IMR-90 (cell line): ENCODE measurements around the gene NBPF1.
"Not testable (repeated sequence)": the region's sequence is repeated elsewhere in the genome, so short reads cannot be mapped to it uniquely, and the experiment has no call there.

Experiments used
- BHLHE40 ChIP-seq: fragments of 150-350 bp; IDR thresholded peaks from 2 replicates; pipeline ENCODE4 v1.6.1; 2016; ENCODE audit warnings: mild to moderate bottlenecking, low read depth, low read length
- CTCF ChIP-seq: conservative IDR thresholded peaks from 2 replicates; pipeline ENCODE4 v1.5.1; 2012; ENCODE audit warnings: mild to moderate bottlenecking, low read depth, low read length, improper control_type of control experiment
- MXI1 ChIP-seq: IDR thresholded peaks from 2 replicates; pipeline ENCODE4 v1.6.1; 2012; ENCODE audit warnings: low read depth, mild to moderate bottlenecking, low read length, moderate library complexity, borderline replicate concordance
- POLR2A ChIP-seq: IDR thresholded peaks from 2 replicates; pipeline ENCODE4 v1.6.1; 2012; ENCODE audit warnings: mild to moderate bottlenecking, low read depth, low read length
- RAD21 ChIP-seq: IDR thresholded peaks from 2 replicates; pipeline ENCODE4 v1.6.1; 2012; ENCODE audit warnings: low read length, improper control_type of control experiment
- RFX5 ChIP-seq: IDR thresholded peaks from 2 replicates; pipeline ENCODE4 v1.8.0; 2012; ENCODE audit warnings: low read depth, mild to moderate bottlenecking, low read length, moderate library complexity
- TF ChIP-seq, protein P1 (sequence below): fragments of 150-350 bp; IDR thresholded peaks from 2 replicates; pipeline ENCODE4 v1.6.1; 2016; ENCODE audit warnings: low read depth, mild to moderate bottlenecking, low read length, moderate library complexity, borderline replicate concordance

GRCh38 chr1:16636551-16637195 lies 23.3 kb upstream of the NBPF1 start:
- not testable (repeated sequence) for TF ChIP-seq POLR2A, CTCF, RFX5, MXI1, RAD21, BHLHE40
- TF ChIP-seq, protein P1, sequence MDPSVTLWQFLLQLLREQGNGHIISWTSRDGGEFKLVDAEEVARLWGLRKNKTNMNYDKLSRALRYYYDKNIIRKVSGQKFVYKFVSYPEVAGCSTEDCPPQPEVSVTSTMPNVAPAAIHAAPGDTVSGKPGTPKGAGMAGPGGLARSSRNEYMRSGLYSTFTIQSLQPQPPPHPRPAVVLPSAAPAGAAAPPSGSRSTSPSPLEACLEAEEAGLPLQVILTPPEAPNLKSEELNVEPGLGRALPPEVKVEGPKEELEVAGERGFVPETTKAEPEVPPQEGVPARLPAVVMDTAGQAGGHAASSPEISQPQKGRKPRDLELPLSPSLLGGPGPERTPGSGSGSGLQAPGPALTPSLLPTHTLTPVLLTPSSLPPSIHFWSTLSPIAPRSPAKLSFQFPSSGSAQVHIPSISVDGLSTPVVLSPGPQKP = not testable (repeated sequence)
